ENCODE data around the gene LTN1.

Gene LTN1

GRCh38 chr21:28963831-28964230, 28.8 kb downstream of the LTN1 start:
- no peaks in the 10 kb centered on the region for H3K27me3 Mint-ChIP-seq
- peaks cover 7% of the 10 kb centered on the region for H3K4me1 Mint-ChIP-seq (ENCODE audit: low read depth)
- peaks cover 97% of the 10 kb centered on the region for H3K36me3 Mint-ChIP-seq (ENCODE audit: low read depth)
- DNase-seq: no peak
- H3K4me3 Mint-ChIP-seq: no peak overlapping the region
- H3K9me3 Mint-ChIP-seq: no peaks in the 10 kb centered on the region
- no peak overlapping the region for H3K27ac Mint-ChIP-seq

GRCh38 chr21:28962465-28962864, 30.2 kb downstream of the LTN1 start:
- H3K4me3 Mint-ChIP-seq: no peak overlapping the region
- no peak for DNase-seq
- peaks cover 100% of the 10 kb centered on the region for H3K36me3 Mint-ChIP-seq (ENCODE audit: low read depth)
- H3K4me1 Mint-ChIP-seq (ENCODE audit: low read depth): peaks cover 7% of the 10 kb centered on the region
- H3K9me3 Mint-ChIP-seq: no peaks in the 10 kb centered on the region
- no peak overlapping the region for H3K27ac Mint-ChIP-seq
- H3K27me3 Mint-ChIP-seq: no peaks in the 10 kb centered on the region

- Mint-ChIP-seq H3K4me3 (no peak overlapping the region), H3K9me3 (no peaks in the 10 kb centered on the region), H3K4me1 (ENCODE audit: low read depth) (peaks cover 9% of the 10 kb centered on the region), H3K27ac (no peak overlapping the region), H3K27me3 (no peaks in the 10 kb centered on the region), H3K36me3 (ENCODE audit: low read depth) (peaks cover 100% of the 10 kb centered on the region)
- DNase-seq: no peak
Measured at GRCh38 chr21:28961927-28962326, 30.8 kb downstream of the LTN1 start.

DNA sequence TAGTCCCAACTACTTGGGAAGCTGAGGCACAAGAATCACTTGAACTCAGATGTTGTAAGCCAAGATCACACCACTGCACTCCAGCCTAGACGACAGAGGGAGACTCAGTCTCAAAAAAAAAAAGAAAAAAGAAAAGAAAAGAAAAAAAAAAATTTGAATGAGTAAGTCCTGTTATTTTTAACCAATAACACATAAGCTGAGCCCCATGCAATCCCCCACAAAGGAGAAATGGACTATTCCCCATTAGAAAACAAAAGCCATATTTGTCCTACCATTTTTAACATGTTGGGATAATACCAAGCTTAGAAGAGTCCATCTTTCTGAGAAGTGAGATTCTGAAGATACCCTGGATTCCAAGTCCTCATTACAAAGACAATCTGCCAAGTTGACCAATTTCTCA, 32.4 kb downstream of the LTN1 start:
- Mint-ChIP-seq H3K4me3 (no peak overlapping the region), H3K27me3 (no peaks in the 10 kb centered on the region), H3K9me3 (no peaks in the 10 kb centered on the region), H3K36me3 (ENCODE audit: low read depth) (peaks cover 100% of the 10 kb centered on the region), H3K27ac (peak overlapping the region; percentile 40), H3K4me1 (ENCODE audit: low read depth) (peaks cover 9% of the 10 kb centered on the region)
- DNase-seq: no peak

GRCh38 chr21:28959367-28960099, 33.1 kb downstream of the LTN1 start:
- Mint-ChIP-seq H3K27ac (peak overlapping the region; percentile 37), H3K4me3 (no peak overlapping the region), H3K4me1 (ENCODE audit: low read depth) (peaks cover 12% of the 10 kb centered on the region), H3K27me3 (no peaks in the 10 kb centered on the region), H3K9me3 (no peaks in the 10 kb centered on the region), H3K36me3 (ENCODE audit: low read depth) (peaks cover 100% of the 10 kb centered on the region)
- DNase-seq: no peak

DNA sequence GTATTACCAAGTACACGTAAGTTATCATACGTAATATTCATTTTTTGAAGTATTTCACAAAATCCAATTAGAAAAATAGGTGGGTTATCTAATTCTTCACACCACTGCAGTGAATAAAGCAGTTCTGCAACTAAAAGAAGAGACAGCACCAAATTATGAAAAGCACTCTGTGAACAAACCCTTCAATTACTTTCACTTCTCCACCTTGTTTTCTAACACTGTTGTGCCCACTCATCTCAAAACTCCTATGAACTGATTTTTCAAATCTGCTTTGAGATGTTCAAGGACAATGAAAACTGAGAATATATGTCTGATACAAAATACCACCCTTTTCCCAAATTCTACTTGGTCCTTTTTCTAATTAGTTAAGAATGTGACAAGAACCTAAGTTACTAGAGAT, 39.4 kb downstream of the LTN1 start:
- Mint-ChIP-seq H3K9me3 (no peaks in the 10 kb centered on the region), H3K27ac (peak overlapping the region; percentile 3), H3K36me3 (ENCODE audit: low read depth) (peaks cover 87% of the 10 kb centered on the region), H3K4me1 (ENCODE audit: low read depth) (peaks cover 23% of the 10 kb centered on the region), H3K4me3 (no peak overlapping the region), H3K27me3 (no peaks in the 10 kb centered on the region)
- DNase-seq: no peak

- Mint-ChIP-seq H3K36me3 (ENCODE audit: low read depth) (peaks cover 83% of the 10 kb centered on the region), H3K9me3 (no peaks in the 10 kb centered on the region), H3K27ac (no peak overlapping the region), H3K27me3 (no peaks in the 10 kb centered on the region), H3K4me1 (ENCODE audit: low read depth) (peaks cover 23% of the 10 kb centered on the region), H3K4me3 (no peak overlapping the region)
- no peak for DNase-seq
Measured at GRCh38 chr21:28952686-28953085, 40.0 kb downstream of the LTN1 start.

DNA sequence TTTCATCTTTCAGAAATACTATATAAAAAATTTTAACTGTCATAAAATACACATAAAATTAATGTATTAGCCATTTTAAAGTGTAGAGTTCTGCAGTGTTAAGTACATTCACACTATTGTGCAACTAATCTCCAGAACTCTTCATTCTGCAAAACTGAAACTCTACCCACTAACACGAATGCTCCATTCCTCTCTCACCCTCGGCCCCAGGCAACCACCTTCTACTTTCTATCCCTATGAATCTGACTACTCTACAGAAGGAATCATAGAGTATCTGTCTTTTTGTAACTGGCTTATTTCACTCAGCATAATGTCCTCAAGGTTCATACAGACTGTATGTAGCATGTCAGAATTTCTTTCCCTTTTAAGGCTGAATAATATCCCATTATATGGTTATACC, 43.4 kb downstream of the LTN1 start:
- H3K4me1 Mint-ChIP-seq (ENCODE audit: low read depth): peaks cover 16% of the 10 kb centered on the region
- no peak for DNase-seq
- H3K27ac Mint-ChIP-seq: no peak overlapping the region
- H3K4me3 Mint-ChIP-seq: no peak overlapping the region
- H3K27me3 Mint-ChIP-seq: no peaks in the 10 kb centered on the region
- H3K9me3 Mint-ChIP-seq: no peaks in the 10 kb centered on the region
- peaks cover 80% of the 10 kb centered on the region for H3K36me3 Mint-ChIP-seq (ENCODE audit: low read depth)

DNA sequence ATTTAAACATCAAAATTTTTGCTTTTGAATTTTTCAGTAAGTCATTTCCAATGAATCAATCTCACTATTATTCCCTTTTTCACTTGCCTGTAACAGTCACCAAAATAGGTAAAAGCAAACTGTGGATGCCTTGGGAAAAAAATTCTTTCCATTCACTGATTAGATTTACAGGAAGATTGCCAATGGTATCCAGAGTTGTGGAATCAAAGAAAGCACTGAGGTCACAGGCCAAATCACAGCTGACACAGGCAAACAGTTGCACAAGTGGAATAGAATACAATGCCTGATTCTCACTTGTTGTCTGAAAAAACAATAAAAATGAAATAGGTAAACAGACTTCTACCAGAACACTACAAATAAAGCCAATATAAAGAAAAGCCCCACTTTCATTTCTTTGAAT, 48.4 kb downstream of the LTN1 start:
- Mint-ChIP-seq H3K36me3 (ENCODE audit: low read depth) (peaks cover 86% of the 10 kb centered on the region), H3K27ac (peak overlapping the region; percentile 47), H3K4me1 (ENCODE audit: low read depth) (peaks cover 2% of the 10 kb centered on the region), H3K4me3 (no peak overlapping the region), H3K9me3 (no peaks in the 10 kb centered on the region), H3K27me3 (no peaks in the 10 kb centered on the region)
- no peak for DNase-seq

DNA sequence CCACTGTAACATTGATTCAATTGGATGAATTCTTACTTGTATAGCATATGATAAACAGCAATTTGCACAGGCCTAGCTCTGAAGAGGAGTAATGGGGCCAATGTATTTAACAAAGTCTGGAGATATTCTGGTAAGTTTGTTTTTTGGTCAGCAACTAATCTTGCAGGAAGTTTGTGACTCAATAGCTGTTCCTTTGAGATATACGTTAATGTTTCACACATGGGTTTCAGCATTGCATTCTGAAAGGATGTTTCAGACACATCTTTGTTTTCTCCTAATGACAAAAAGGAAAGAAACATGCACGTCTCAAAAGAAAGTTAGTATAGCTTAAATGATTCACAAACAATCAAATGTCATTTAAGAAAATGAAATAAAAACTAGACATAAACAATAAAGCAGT, 49.0 kb downstream of the LTN1 start:
- peak overlapping the region; percentile 57 for H3K27ac Mint-ChIP-seq
- no peaks in the 10 kb centered on the region for H3K27me3 Mint-ChIP-seq
- no peaks in the 10 kb centered on the region for H3K9me3 Mint-ChIP-seq
- no peak overlapping the region for H3K4me3 Mint-ChIP-seq
- H3K36me3 Mint-ChIP-seq (ENCODE audit: low read depth): peaks cover 86% of the 10 kb centered on the region
- DNase-seq: no peak
- H3K4me1 Mint-ChIP-seq (ENCODE audit: low read depth): peaks cover 1% of the 10 kb centered on the region

GRCh38 chr21:28938726-28939125, 54.0 kb downstream of the LTN1 start:
- peaks cover 1% of the 10 kb centered on the region for H3K4me1 Mint-ChIP-seq (ENCODE audit: low read depth)
- no peaks in the 10 kb centered on the region for H3K27me3 Mint-ChIP-seq
- no peak overlapping the region for H3K27ac Mint-ChIP-seq
- no peaks in the 10 kb centered on the region for H3K9me3 Mint-ChIP-seq
- DNase-seq: no peak
- H3K4me3 Mint-ChIP-seq: no peak overlapping the region
- peaks cover 92% of the 10 kb centered on the region for H3K36me3 Mint-ChIP-seq (ENCODE audit: low read depth)

GRCh38 chr21:28937737-28938136, 54.9 kb downstream of the LTN1 start:
- no peaks in the 10 kb centered on the region for H3K27me3 Mint-ChIP-seq
- H3K9me3 Mint-ChIP-seq: no peaks in the 10 kb centered on the region
- H3K4me1 Mint-ChIP-seq (ENCODE audit: low read depth): no peaks in the 10 kb centered on the region
- DNase-seq: no peak
- peaks cover 92% of the 10 kb centered on the region for H3K36me3 Mint-ChIP-seq (ENCODE audit: low read depth)
- H3K4me3 Mint-ChIP-seq: no peak overlapping the region
- H3K27ac Mint-ChIP-seq: no peak overlapping the region

DNA sequence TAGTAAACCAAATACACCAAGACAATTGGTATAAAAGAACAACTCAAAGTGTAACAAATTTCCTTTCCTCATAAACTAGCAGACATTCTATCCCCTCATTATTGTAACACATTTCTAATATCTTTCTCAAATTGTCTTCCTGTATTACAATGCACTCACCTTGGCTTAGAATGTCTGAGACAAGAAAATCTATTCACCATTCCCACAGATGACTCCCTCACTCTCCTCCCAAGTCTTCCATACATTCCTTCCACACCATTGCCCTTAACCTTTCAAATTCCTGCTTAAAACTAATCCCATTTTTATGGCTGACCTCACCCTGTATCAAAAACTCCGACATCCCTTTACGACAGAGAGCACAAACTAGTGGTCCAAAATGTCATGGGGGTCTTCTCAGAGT, 56.0 kb downstream of the LTN1 start:
- Mint-ChIP-seq H3K4me3 (no peak overlapping the region), H3K36me3 (ENCODE audit: low read depth) (peaks cover 89% of the 10 kb centered on the region), H3K27ac (no peak overlapping the region), H3K9me3 (no peaks in the 10 kb centered on the region), H3K4me1 (ENCODE audit: low read depth) (peaks cover 1% of the 10 kb centered on the region), H3K27me3 (no peaks in the 10 kb centered on the region)
- no peak for DNase-seq

DNA sequence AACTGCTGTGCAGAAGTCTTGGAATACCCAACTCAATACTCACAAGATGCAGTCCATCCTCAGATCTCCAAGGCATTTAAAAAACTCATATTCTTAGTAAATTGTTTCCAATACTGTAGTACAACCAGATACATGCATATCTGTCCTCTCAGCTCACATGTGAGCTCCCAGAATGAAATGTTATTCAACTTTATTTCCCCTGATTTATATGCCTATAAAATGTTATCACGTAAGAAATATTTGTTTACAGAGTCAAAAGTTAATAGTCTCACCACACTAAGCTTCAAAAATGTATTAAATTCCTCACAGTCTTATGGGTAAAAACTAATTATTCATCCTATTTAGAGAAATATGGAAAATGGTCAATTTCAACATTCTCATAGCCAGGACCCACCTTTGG, 56.6 kb downstream of the LTN1 start:
- H3K36me3 Mint-ChIP-seq (ENCODE audit: low read depth): peaks cover 89% of the 10 kb centered on the region
- DNase-seq: no peak
- no peak overlapping the region for H3K27ac Mint-ChIP-seq
- no peaks in the 10 kb centered on the region for H3K9me3 Mint-ChIP-seq
- H3K27me3 Mint-ChIP-seq: no peaks in the 10 kb centered on the region
- no peak overlapping the region for H3K4me3 Mint-ChIP-seq
- peaks cover 1% of the 10 kb centered on the region for H3K4me1 Mint-ChIP-seq (ENCODE audit: low read depth)

DNA sequence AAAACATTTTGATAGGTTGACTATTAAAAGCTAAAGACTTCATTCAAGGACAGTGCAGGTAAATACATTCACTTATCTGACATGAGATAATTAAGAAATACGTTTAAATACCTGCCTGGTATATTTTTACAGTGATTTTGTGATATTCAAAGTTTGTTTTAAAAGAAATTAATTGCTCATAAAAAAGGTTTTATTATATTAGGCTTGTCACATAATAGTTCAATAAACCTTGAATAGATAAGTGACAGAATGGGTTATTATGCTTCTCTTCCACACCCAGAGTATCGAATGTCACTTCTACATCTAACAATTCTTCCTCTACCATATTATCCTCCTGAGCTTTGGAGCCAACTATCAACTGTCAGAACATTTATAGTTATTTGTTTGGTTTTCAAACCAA, 60.0 kb downstream of the LTN1 start:
- Mint-ChIP-seq H3K27me3 (no peaks in the 10 kb centered on the region), H3K4me3 (no peak overlapping the region), H3K27ac (no peak overlapping the region), H3K4me1 (ENCODE audit: low read depth) (peaks cover 1% of the 10 kb centered on the region), H3K36me3 (ENCODE audit: low read depth) (peaks cover 85% of the 10 kb centered on the region), H3K9me3 (no peaks in the 10 kb centered on the region)
- DNase-seq: no peak

All from activated T-cell treated with anti-CD3 and anti-CD28 coated beads, Interleukin-2, amount 50 U/mL, for 24 hours (primary cell).